Kidney epithelial cell (primary cell): ENCODE data around the gene C6orf89. TPM values are rescaled to one million over a fixed set of nuclear protein-coding genes. Genes with fewer than 3 reads are reported as not detected.

ENCODE experiments used
- DNase-seq: peaks from one replicate; pipeline ENCODE4 v3.0.0-alpha.2; 2010; ENCODE audit warnings: low read depth
- H3K27me3 ChIP-seq: 2 replicates; pipeline ENCODE4 v1.6.0; 2011; ENCODE audit warnings: low read length; ENCODE audit not compliant: control insufficient read depth, insufficient read depth
- H3K36me3 ChIP-seq: 2 replicates; pipeline ENCODE4 v1.5.1; 2011; ENCODE audit warnings: low read length; ENCODE audit not compliant: control insufficient read depth, insufficient read depth
- H3K4me3 ChIP-seq: 2 replicates; pipeline ENCODE4 v1.5.1; 2011; ENCODE audit warnings: low read depth, mild to moderate bottlenecking, control low read depth, low read length
- total RNA-seq: library from RNA; depleted of rRNA; stranded (reverse); fragments of >200 nt; gene quantifications from 2 replicates; pipeline ENCODE4 v1.2.3, GENCODE V29; 2015
- TF ChIP-seq, protein P1 (sequence below): IDR thresholded peaks from 2 replicates; pipeline ENCODE4 v1.5.1; 2011; ENCODE audit warnings: mild to moderate bottlenecking, moderate library complexity, low read length, control low read depth, inconsistent platforms; ENCODE audit not compliant: insufficient read depth, poor library complexity, severe bottlenecking

C6orf89 gene
- total RNA-seq, 1 donor from 2014 or later, result 42.5 TPM

- TF ChIP-seq, protein P1, sequence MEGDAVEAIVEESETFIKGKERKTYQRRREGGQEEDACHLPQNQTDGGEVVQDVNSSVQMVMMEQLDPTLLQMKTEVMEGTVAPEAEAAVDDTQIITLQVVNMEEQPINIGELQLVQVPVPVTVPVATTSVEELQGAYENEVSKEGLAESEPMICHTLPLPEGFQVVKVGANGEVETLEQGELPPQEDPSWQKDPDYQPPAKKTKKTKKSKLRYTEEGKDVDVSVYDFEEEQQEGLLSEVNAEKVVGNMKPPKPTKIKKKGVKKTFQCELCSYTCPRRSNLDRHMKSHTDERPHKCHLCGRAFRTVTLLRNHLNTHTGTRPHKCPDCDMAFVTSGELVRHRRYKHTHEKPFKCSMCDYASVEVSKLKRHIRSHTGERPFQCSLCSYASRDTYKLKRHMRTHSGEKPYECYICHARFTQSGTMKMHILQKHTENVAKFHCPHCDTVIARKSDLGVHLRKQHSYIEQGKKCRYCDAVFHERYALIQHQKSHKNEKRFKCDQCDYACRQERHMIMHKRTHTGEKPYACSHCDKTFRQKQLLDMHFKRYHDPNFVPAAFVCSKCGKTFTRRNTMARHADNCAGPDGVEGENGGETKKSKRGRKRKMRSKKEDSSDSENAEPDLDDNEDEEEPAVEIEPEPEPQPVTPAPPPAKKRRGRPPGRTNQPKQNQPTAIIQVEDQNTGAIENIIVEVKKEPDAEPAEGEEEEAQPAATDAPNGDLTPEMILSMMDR, result no peak
- DNase-seq, result no peak
- peaks cover 21% of the 10 kb centered on the region for H3K27me3 ChIP-seq
- no peaks in the 10 kb centered on the region for H3K36me3 ChIP-seq
- no peak overlapping the region for H3K4me3 ChIP-seq
Observed at GRCh38 chr6:36844232-36845170, 41.3 kb upstream of the C6orf89 start.

DNA sequence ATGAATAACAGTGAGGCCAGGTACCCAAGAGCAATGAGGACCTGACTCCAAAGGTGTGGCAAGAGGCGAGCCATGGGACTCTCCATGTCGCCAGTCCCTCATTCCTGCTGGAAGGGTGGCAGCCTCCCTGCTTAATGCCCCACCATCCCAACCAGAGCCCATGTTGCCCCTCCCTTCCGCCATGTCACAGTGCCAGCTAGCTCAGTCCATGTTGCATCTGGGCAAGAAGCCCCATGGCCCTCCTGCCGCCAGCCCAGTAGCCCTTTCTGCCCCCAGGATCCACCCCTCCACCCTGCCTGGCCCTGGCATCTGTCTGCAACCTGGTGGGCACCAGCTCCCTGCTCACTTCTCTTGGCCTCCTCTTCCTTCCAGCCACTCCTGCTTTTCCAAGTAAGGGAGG is 40.5 kb upstream of the C6orf89 start:
- no peaks in the 10 kb centered on the region for H3K36me3 ChIP-seq
- TF ChIP-seq, protein P1, result no peak
- no peak for DNase-seq
- peaks cover 15% of the 10 kb centered on the region for H3K27me3 ChIP-seq
- no peak overlapping the region for H3K4me3 ChIP-seq

GRCh38 chr6:36847152-36847551 is 38.6 kb upstream of the C6orf89 start:
- no peak overlapping the region for H3K4me3 ChIP-seq
- no peak for DNase-seq
- H3K27me3 ChIP-seq, result peaks cover 6% of the 10 kb centered on the region
- H3K36me3 ChIP-seq, result no peaks in the 10 kb centered on the region
- TF ChIP-seq, protein P1, result no peak

GRCh38 chr6:36847991-36848390 is 37.8 kb upstream of the C6orf89 start:
- TF ChIP-seq, protein P1, result no peak
- no peak overlapping the region for H3K4me3 ChIP-seq
- DNase-seq, result no peak
- H3K27me3 ChIP-seq, result peaks cover 6% of the 10 kb centered on the region
- H3K36me3 ChIP-seq, result no peaks in the 10 kb centered on the region

DNA sequence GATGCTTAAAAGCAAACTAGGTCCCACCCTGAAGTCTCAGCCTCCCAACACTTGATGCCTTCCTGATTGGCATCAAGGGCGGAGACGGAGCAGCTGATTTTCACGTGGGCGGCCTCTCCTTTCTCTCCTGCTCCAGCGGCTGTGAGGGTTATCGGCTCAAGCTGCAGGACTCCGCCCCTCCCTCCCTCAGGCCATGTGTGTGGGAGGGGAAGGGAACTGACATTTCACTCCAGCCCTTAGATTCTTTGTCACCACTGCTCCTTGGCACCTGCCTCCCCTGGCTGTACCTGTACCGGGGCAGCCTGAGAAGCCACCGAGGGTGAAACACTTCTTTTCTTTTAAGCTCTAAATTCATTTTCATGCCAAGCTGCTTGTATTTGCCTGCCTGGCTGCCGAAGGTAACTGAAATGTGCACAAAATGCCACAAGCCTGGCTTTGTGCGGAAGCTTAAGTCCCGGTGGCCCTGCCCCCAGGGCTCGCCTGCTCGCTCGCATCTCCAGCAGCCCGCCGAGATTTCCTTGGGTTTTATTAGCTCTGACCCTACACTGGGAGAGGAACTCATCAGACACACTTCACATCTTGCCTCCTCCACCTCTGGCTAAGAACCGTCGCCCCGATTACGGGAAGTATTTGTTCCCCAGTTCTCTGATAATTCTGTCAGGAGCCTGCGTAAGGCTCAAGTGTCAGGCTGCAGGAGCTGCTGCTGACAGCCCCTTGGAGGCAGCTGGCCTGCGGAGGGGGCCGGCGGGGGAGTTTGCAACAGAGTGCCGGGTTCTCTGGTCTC is 36.9 kb upstream of the C6orf89 start:
- TF ChIP-seq, protein P1, result no peak
- Histone ChIP-seq H3K27me3 (peaks cover 6% of the 10 kb centered on the region), H3K4me3 (peak overlapping the region; percentile 6), H3K36me3 (no peaks in the 10 kb centered on the region)
- no peak for DNase-seq
